Naive thymus-derived CD4-positive, alpha-beta T cell (primary cell): ENCODE results near the gene ZNF322. TPM values are rescaled to one million over a fixed set of nuclear protein-coding genes. Genes with fewer than 3 reads are reported as not detected.

Experiments used
- ATAC-seq: fragments of 150-1000 bp; cut with Tn5 transposase; 2 replicates; pipeline ENCODE4 v1.10.0; 2021; ENCODE audit warnings: mild to moderate bottlenecking, moderate library complexity
- CTCF ChIA-PET: fragments of 350-600 bp; sonication (Branson Sonifier 250); formaldehyde crosslinking; loops from one replicate; lab custom pipeline; 2021; ENCODE audit warnings: antibody characterized with exemption; lab: Charles Lee
- POLR2A ChIA-PET: fragments of 350-600 bp; sonication (Branson Sonifier 250); formaldehyde crosslinking; loops from one replicate; lab custom pipeline; 2021; ENCODE audit warnings: antibody characterized with exemption, inconsistent platforms; lab: Charles Lee
- DNase-seq, 9 donors: peaks; one replicate each; pipeline versions ENCODE4 v3.0.0 to v3.0.0-alpha.2; 2020 to 2022; ENCODE audit warnings: mixed read lengths in 1 of 9
- H3K27ac ChIP-seq: one replicate; pipeline ENCODE4 v1.7.0; 2013; ENCODE audit warnings: mild to moderate bottlenecking, low read depth, low read length, moderate library complexity
- H3K27me3 ChIP-seq, 2 donors: one replicate each; pipeline ENCODE4 v1.7.0; 2013; ENCODE audit warnings: low read length in 2 of 2, mild to moderate bottlenecking in 2 of 2, moderate library complexity in 2 of 2; ENCODE audit not compliant: control insufficient read depth in 2 of 2, insufficient read depth in 2 of 2
- H3K36me3 ChIP-seq, 3 experiments: 1 replicate in 2 of 3; 2 replicates in 1 of 3; pipeline ENCODE4 v1.7.0; 2013; ENCODE audit warnings: low read length in 3 of 3, mild to moderate bottlenecking in 3 of 3, moderate library complexity in 1 of 3; ENCODE audit not compliant: insufficient read depth in 3 of 3, control insufficient read depth in 2 of 3
- H3K4me1 ChIP-seq, 2 donors: one replicate each; pipeline ENCODE4 v1.7.0; 2013; ENCODE audit warnings: low read length in 2 of 2, mild to moderate bottlenecking in 2 of 2, moderate library complexity in 1 of 2; ENCODE audit not compliant: control insufficient read depth in 2 of 2, insufficient read depth in 2 of 2
- H3K4me3 ChIP-seq: 2 replicates; pipeline ENCODE4 v1.7.0; 2013; ENCODE audit warnings: mild to moderate bottlenecking, low read length
- H3K9me3 ChIP-seq, 3 experiments: 1 replicate in 2 of 3; 2 replicates in 1 of 3; pipeline ENCODE4 v1.7.0; 2013; ENCODE audit warnings: low read length in 3 of 3; ENCODE audit not compliant: control insufficient read depth in 2 of 3
- H3K27ac Mint-ChIP-seq, 9 donors: one replicate each; pipeline ENCODE4 v1.8.0; 2020 to 2022; ENCODE audit warnings: mixed read lengths in 9 of 9, mild to moderate bottlenecking in 8 of 9, moderate library complexity in 5 of 9, inconsistent platforms in 2 of 9
- H3K27me3 Mint-ChIP-seq, 5 donors: one replicate each; pipeline ENCODE4 v1.8.0; 2021 to 2022; ENCODE audit warnings: mixed read lengths in 5 of 5, mild to moderate bottlenecking in 1 of 5
- H3K36me3 Mint-ChIP-seq, 5 donors: one replicate each; pipeline ENCODE4 v1.8.0; 2020 to 2022; ENCODE audit warnings: mixed read lengths in 5 of 5, mild to moderate bottlenecking in 3 of 5, inconsistent platforms in 1 of 5
- H3K4me1 Mint-ChIP-seq, 7 donors: one replicate each; pipeline ENCODE4 v1.8.0; 2020 to 2022; ENCODE audit warnings: mixed read lengths in 7 of 7, mild to moderate bottlenecking in 3 of 7, inconsistent platforms in 1 of 7
- H3K4me3 Mint-ChIP-seq, 10 donors: one replicate each; pipeline ENCODE4 v1.8.0; 2020 to 2022; ENCODE audit warnings: mild to moderate bottlenecking in 10 of 10, mixed read lengths in 10 of 10, moderate library complexity in 6 of 10, inconsistent platforms in 2 of 10
- H3K9me3 Mint-ChIP-seq, 11 donors: one replicate each; pipeline ENCODE4 v1.8.0; 2020 to 2022; ENCODE audit warnings: mixed read lengths in 11 of 11, mild to moderate bottlenecking in 4 of 11, inconsistent platforms in 1 of 11, moderate library complexity in 1 of 11
- intact Hi-C, 2 donors: fragments of 100-400 bp; cut with micrococcal nuclease; formaldehyde crosslinking; loops; one replicate each; pipeline ENCODE4 v1.15.1; 2023
- polyA plus RNA-seq, 2 donors: library from polyadenylated mRNA; unstranded; fragments of 300-500 nt; fragmentation: Illumina TruSeq; gene quantifications; one replicate each; pipeline ENCODE4 v1.2.3, GENCODE V29; 2021
- total RNA-seq, 6 experiments: library from RNA in 5 of 6; stranded (reverse) in 5 of 6; gene quantifications; 1 replicate in 5 of 6; 2 replicates in 1 of 6; pipeline ENCODE4 v1.2.3 and lab custom pipeline; 2021 to 2026

Gene ZNF322
- total and polyA plus RNA-seq, 7 experiments from 2014 or later: 5.1 to 23.1 (median 8.1) TPM

GRCh38 chr6:26588965-26589364, 70.6 kb downstream of the ZNF322 start:
- Mint-ChIP-seq H3K4me1 (peaks cover 0 to 2% (median 0%) of the 10 kb centered on the region in 7 donors), H3K27ac (no peak overlapping the region), H3K4me3 (no peak overlapping the region), H3K9me3 (no peaks in the 10 kb centered on the region), H3K27me3 (peaks cover 8 to 62% (median 26%) of the 10 kb centered on the region in 5 donors), H3K36me3 (no peaks in the 10 kb centered on the region)
- no peaks in the 10 kb centered on the region for H3K4me1 ChIP-seq
- no peaks in the 10 kb centered on the region for H3K9me3 ChIP-seq
- no peak overlapping the region for H3K4me3 ChIP-seq
- no peak for DNase-seq
- H3K27ac ChIP-seq: no peak overlapping the region
- H3K27me3 ChIP-seq: peaks cover 0 to 12% of the 10 kb centered on the region in 2 donors
- H3K36me3 ChIP-seq: no peaks in the 10 kb centered on the region
- ChIA-PET CTCF (interaction anchor here (0.6 kb wide), 1 partner anchor 332 kb away, joined by 3 read pairs; no protein-coding TSS in a partner anchor), POLR2A (interaction anchor here (0.6 to 0.7 kb wide), 2 partner anchors 12 to 115 kb away, joined by 4 read pairs; no protein-coding TSS in a partner anchor)
- no peak for ATAC-seq
- intact Hi-C loops: no loop called here

Other genes starting within 250 kb of the ZNF322 start
- gene BTN3A3, start 219.2 kb downstream of the ZNF322 start, total RNA-seq: 100 to 1,000 TPM in 3 of 5 experiments, 10 to 100 TPM in 2; 79.1 to 183 (median 119) TPM
- 10 to 100 TPM; 71.4 to 96.2 TPM for gene BTN3A3, start 219.2 kb downstream of the ZNF322 start, polyA plus RNA-seq
- 10 to 100 TPM; 29.0 to 54.6 (median 37.2) TPM for gene BTN2A1, start 201.8 kb downstream of the ZNF322 start, total RNA-seq
- 10 to 100 TPM in 1 of 2 donors, 1 to 10 TPM in 1; 9.7 to 13.1 TPM for gene BTN2A1, start 201.8 kb downstream of the ZNF322 start, polyA plus RNA-seq
- not detected for gene BTN1A1, start 159.4 kb downstream of the ZNF322 start, total RNA-seq
- not detected for gene BTN1A1, start 159.4 kb downstream of the ZNF322 start, polyA plus RNA-seq
- gene HMGN4, start 121.4 kb downstream of the ZNF322 start, total RNA-seq: 10 to 100 TPM; 37.6 to 96.0 (median 81.7) TPM
- gene HMGN4, start 121.4 kb downstream of the ZNF322 start, polyA plus RNA-seq: 100 to 1,000 TPM; 122 to 154 TPM
- 10 to 100 TPM; 23.3 to 37.5 (median 35.0) TPM for gene ABT1, start 62.8 kb downstream of the ZNF322 start, total RNA-seq
- 10 to 100 TPM; 39.4 to 44.8 TPM for gene ABT1, start 62.8 kb downstream of the ZNF322 start, polyA plus RNA-seq